ENCODE data around the gene ARHGAP6.

DNA sequence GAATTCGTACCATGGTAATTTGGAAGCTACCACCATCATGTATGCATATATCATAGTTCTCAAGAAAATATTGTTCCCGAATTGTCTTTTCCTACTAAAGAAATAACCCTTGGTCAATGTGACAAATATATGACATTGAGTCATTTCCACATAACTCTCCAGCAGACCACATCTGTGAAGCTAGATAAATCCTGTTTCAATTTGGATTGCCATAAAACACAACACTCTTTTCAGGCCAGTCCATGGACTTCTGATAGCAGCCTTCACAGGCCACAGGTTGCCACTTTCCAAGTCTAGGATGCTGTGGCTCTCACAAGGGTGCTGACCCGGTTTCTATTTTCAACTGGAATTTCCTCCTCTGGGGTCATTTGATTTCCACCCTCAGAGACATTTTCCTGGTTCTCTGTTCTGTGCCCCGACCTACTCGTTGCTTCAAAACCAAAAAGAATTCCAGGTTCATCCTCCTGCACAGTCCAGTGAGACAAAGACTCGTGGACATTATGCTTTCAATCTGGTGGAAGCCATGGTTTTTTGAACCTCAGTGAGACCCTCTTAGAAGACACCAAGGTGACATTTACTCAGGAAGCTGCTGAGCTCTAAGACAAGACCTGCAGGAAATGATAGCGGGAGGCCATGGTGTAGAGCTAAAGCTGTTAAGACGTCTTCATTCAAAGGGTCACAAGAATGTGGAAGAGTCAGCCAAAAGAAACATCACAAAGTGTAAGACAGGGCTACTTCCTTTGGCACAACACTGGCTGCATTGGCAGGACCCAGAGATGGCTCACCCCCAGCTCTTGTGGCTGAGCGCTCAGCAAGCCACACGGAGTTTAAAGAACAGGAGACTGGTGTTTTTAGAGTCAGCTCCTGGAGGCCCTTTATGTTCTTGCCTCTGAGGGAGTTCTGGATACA lies 252.8 kb downstream of the ARHGAP6 start:
- TF ChIP-seq CTCF (IDR thresholded peaks at IDR 0.05) (no peak), POLR2A (IDR thresholded peaks at IDR 0.05) (no peak)

Data from Peyer's patch (tissue), 4 donors.